GM12864 (cell line): ENCODE data around the gene LINC01488.

Experiments
- DNase-seq: peaks from one replicate; pipeline ENCODE4 v3.0.0-alpha.2; 2011; ENCODE audit warnings: low read depth
- H3K4me3 ChIP-seq: 2 replicates; pipeline ENCODE4 v1.5.1; 2011; ENCODE audit warnings: mild to moderate bottlenecking, low read depth, low read length, control low read depth
- CTCF ChIP-seq: IDR thresholded peaks from 2 replicates; pipeline ENCODE4 v1.5.1; 2011; ENCODE audit warnings: low read depth, mild to moderate bottlenecking, moderate library complexity, low read length, control low read depth, inconsistent platforms; ENCODE audit errors: missing control alignments

LINC01488 gene

GRCh38 chr11:69511358-69512055 is 30.0 kb downstream of the LINC01488 start:
- no peak overlapping the region for H3K4me3 ChIP-seq
- no peak for DNase-seq
- TF ChIP-seq CTCF: no peak

- no peak for DNase-seq
- TF ChIP-seq CTCF: no peak
- H3K4me3 ChIP-seq: no peak overlapping the region
Measured at GRCh38 chr11:69512136-69512535, 30.7 kb downstream of the LINC01488 start.

GRCh38 chr11:69512790-69513189 is 31.3 kb downstream of the LINC01488 start:
- TF ChIP-seq CTCF: no peak
- H3K4me3 ChIP-seq: no peak overlapping the region
- DNase-seq: no peak

GRCh38 chr11:69513196-69513595 is 31.7 kb downstream of the LINC01488 start:
- H3K4me3 ChIP-seq: no peak overlapping the region
- no peak for TF ChIP-seq CTCF
- no peak for DNase-seq

GRCh38 chr11:69513663-69514224 is 32.3 kb downstream of the LINC01488 start:
- DNase-seq: no peak
- no peak overlapping the region for H3K4me3 ChIP-seq
- TF ChIP-seq CTCF: no peak

- no peak for TF ChIP-seq CTCF
- DNase-seq: no peak
Measured at GRCh38 chr11:69514771-69515170, 33.3 kb downstream of the LINC01488 start.

More at GRCh38 chr11:69514771-69515170, 33.3 kb downstream of the LINC01488 start:
- H3K4me3 ChIP-seq: no peak overlapping the region
